SK-N-MC (cell line): ENCODE measurements around the gene FAM229A.

Experiments used
- EZH2 ChIP-seq: fragments of 200-600 bp; sonication (generic); IDR thresholded peaks from one replicate; pipeline ENCODE4 v1.6.1; 2017; ENCODE audit warnings: antibody characterized with exemption
- FOXP2 ChIP-seq: optimal IDR thresholded peaks from 2 replicates; pipeline ENCODE3; 2011; ENCODE audit warnings: mild to moderate bottlenecking, moderate library complexity; ENCODE audit not compliant: insufficient read depth; ENCODE audit errors: extremely low read length, control extremely low read depth
- POLR2AphosphoS5 ChIP-seq: IDR thresholded peaks from 2 replicates; pipeline ENCODE4 v1.6.1; 2012; ENCODE audit warnings: mild to moderate bottlenecking, low read depth, low read length, borderline replicate concordance

- TF ChIP-seq POLR2AphosphoS5 (no peak), EZH2 (no peak), FOXP2 (no peak)
Observed at GRCh38 chr1:32353886-32354570, 8.3 kb downstream of the FAM229A start.
